GM12875 (cell line): ENCODE results near the gene PCBP3.

Experiments used
- H3K4me3 ChIP-seq: one replicate; pipeline ENCODE4 v1.5.1; 2011; ENCODE audit warnings: low read depth, low read length, control low read depth
- TF ChIP-seq, protein P1 (sequence below): IDR thresholded peaks from 2 replicates; pipeline ENCODE4 v1.5.1; 2011; ENCODE audit warnings: low read depth, mild to moderate bottlenecking, control low read depth, inconsistent platforms, low read length, moderate library complexity, borderline replicate concordance; ENCODE audit not compliant: insufficient read depth

PCBP3 gene

DNA sequence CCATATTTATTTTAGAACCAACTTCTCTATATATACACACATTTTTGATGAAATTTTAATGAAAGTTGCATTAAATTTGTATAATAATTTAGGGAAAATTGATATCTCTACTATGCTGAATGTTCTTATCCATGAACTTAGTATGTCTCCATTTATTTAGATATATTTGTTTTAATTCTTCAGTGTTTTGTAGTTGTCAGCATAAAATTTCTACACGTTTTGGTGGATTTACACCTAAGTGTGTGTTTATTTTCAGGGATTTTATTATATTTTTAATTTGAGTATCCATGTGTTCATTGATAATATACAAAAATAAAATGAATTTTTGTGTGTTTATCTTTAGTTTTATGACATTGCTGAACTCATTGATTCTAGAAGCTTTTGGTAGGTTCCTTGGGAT is 36.7 kb downstream of the PCBP3 start:
- H3K4me3 ChIP-seq = no peak overlapping the region
- TF ChIP-seq, protein P1, sequence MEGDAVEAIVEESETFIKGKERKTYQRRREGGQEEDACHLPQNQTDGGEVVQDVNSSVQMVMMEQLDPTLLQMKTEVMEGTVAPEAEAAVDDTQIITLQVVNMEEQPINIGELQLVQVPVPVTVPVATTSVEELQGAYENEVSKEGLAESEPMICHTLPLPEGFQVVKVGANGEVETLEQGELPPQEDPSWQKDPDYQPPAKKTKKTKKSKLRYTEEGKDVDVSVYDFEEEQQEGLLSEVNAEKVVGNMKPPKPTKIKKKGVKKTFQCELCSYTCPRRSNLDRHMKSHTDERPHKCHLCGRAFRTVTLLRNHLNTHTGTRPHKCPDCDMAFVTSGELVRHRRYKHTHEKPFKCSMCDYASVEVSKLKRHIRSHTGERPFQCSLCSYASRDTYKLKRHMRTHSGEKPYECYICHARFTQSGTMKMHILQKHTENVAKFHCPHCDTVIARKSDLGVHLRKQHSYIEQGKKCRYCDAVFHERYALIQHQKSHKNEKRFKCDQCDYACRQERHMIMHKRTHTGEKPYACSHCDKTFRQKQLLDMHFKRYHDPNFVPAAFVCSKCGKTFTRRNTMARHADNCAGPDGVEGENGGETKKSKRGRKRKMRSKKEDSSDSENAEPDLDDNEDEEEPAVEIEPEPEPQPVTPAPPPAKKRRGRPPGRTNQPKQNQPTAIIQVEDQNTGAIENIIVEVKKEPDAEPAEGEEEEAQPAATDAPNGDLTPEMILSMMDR = no peak

DNA sequence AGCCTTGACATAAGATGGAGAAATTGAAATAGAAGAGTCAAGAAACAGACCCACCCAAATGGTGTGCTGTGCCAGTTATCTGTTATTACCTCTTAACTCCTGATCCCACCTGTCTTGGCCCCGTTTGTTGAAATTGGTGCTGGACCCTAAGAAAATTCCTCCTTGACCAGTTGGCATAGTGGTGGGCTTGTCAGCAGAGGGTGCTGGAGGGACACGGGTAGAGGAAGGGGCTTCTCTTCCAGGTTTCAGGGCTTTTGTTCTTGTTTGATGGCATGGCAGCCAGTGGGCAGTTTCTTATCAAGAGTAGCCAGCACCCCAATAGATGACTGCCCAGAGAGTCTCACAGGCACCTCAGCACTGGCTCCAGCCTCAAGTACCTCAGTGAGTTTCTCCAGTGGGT is 51.6 kb downstream of the PCBP3 start:
- TF ChIP-seq, protein P1 = no peak
- no peak overlapping the region for H3K4me3 ChIP-seq

DNA sequence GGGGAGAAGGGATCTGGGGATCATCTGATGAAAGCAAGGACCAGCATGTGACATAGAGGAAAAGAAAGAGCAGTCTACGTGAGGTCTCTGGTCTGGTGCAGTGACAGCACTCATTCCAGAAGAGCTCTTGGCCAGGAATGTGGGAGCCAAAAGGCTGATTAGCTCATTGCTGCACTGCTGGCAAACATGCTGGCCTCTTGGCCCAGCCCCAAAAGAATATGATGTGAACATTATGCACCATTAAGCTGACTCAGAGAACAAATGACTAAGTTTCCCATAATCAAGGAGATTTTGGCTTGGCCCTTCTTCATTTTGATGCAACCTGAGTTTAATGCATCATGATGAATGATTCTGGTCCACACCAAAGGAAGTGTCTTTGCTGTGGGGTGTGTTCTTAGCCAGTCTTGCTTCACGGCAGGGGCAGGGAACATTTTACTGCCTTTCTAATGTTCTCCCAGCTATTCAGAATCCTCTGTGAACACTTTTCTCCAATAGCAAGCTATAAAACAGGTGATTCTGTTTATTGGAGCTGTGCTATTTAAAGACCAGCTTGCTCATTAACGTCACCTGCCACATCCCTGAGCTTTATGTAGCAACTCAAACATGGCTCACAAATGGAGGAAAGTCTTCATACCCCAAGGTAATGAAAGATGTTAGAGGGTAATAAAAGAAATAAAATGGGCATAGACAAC is 55.1 kb downstream of the PCBP3 start:
- TF ChIP-seq, protein P1 = no peak
- H3K4me3 ChIP-seq = no peak overlapping the region

DNA sequence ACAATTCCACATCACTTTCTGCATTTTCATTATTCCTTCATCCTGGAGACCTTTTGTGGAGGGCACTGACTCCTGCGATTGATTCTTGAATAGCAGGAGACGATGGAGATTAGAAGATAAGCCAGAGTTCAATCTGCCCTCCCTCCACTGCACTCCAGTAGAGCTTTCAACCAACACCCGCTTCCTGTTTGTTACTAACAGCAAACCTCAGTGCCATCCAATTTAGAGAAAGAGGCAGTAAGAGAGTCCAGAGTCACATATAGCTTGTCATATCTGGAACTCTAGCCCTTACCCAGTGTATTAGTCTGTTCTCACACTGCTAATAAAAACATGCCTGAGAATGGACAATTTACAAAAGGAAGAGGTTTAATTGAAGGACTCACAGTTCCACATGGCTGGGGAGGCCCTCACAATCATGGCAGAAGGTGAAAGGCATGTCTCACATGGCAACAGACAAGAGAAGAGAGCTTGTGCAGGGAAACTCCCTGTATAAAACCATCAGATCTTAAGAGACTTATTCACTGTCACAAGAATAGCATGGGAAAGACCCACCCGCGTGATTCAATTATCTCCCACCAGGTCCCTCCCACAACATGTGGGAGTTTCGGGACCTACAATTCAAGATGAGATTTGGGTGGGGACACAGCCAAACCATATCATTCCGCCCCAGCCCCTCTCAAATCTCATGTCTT is 55.9 kb downstream of the PCBP3 start:
- no peak overlapping the region for H3K4me3 ChIP-seq
- TF ChIP-seq, protein P1 = no peak

DNA sequence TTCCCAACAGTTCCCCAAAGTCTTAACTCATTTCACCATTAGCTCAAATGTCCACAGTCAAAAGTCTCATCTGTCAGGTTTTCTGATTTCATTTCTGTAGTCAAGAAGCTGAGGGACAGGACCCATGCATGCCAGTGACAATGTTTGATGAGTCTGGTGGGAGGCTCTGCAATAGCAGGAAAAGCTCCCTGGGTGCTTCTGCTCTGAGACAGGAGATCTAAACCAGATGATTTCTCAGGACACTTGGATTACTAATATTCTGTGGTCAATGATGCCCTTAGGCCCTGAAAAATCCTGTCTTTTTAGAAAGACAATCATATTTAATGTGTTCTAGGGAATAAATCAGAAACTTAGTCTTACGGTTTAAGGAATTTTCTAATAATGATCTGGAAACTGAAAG is 56.4 kb downstream of the PCBP3 start:
- TF ChIP-seq, protein P1 = no peak
- no peak overlapping the region for H3K4me3 ChIP-seq

DNA sequence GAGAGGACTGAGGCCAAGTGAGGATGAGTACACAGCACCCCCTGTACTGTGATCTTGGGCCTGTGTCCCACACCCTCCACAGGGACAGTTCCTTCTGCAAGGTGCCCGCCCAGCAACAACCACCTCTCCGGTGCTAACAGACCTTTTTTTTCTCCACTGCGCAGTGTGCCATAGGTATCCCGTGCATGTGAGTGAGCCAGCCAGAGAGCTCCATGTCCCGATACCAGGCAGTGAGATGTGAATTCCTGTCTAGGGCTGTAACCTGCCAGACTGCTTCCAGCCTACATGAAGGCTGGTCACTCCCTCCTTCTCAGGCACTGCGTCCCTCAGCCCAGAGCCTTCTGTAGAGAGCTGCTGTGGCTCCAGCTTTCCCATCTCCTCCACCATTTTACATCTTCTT is 56.9 kb downstream of the PCBP3 start:
- H3K4me3 ChIP-seq = no peak overlapping the region
- TF ChIP-seq, protein P1 = no peak

DNA sequence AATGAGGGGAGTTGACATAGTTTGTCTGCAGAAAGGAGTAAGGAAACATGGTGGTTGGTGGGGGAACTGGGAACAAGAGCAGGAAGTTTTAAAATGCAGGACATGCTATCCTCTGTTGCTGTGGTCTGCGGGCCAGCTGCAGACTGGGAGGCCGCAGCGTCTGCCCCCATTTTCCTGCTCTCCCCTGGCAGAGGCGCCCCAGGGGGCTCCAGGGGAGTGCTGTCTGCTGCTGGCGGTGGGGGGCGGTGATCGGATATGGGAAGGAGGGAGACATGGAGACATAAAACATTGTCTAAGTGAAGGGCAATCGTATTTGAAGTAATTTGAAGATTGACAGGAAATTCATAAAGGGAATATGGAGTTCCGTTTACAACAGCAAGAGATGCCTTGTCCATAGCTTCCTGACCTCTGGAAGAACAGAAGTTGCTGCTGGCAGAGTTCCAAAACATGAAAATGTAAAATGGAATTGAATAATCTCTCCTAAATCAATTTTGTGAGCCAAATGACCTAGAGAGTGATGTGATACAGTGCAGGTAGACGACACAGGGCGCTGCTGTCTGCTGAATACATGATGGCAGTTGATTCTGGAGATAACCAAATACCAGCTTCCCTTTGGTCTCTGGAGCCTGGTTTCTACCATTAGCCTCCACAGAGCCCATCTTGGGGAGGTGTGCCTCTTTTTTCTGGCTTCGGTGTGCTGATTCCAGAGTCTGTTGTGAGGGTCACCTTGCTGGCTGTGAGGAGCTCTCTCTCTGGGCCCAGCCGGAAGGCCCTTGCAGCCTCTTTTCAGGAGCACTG is 61.0 kb downstream of the PCBP3 start:
- TF ChIP-seq, protein P1 = no peak
- no peak overlapping the region for H3K4me3 ChIP-seq
